GM21447 (cell line): ENCODE results near the gene SNAP29.
"Not testable (repeated sequence)": the region's sequence is repeated elsewhere in the genome, so short reads cannot be mapped to it uniquely, and the experiment has no call there.

Source experiments
- ATAC-seq: cut with Tn5 transposase; IDR thresholded peaks from one replicate; pipeline ENCODE4 v1.9.1; 2021; ENCODE audit not compliant: unreplicated experiment

The SNAP29 gene

DNA sequence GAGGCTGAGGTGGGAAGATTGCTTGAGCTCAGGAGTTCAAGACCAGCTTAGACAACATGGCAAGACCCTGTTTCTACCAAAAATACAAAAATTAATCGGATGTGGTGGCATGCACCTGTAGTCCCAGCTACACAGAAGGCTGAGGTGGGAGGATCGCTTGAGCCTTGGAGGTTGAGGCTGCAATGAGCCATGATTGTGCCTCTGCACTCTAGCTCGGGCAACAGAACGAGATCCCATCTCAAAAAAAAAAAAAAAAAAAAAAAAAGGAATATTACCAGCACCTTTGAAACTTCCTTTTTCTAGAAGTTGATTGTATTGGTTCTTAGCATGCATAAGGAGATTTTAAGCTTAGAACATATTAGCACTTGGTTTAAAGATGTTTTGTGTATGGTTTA is 69.8 kb downstream of the SNAP29 start:
- ATAC-seq, result no peak

DNA sequence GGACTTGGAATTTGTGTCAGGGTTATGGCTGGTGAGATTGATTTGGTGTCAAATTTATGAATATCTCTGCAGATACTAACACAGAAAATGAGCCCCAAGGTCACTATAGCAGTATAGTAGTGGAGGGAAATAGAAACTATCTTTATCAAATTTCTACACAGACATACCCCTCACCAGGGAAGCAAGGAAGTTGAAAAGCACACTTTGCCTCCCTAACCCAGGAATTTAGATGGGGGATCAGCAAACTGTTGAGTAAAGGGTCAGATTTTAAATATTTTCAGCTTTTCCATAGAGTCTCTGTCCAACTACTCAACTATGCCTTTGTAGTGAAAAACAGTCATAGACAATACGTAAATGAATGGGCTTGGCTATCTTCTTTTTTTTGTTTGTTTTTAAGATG is 71.2 kb downstream of the SNAP29 start:
- ATAC-seq, result no peak

DNA sequence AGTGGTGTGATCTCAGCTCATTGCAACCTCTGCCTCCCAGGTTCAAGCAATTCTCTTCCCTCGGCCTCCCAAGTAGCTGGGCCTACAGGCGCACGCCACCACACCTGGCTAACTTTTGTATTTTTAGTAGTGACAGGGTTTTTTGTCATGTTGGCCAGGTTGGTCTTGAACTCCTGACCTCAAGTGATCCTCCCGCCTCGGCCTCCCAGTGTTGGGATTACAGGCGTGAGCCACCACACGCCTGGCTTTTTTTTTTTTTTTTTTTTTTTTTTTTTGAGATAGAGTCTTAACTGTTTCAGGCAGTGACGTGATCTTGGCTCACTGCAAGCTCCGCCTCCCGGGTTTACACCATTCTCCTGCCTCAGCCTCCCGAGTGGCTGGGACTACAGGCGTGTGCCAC is 71.6 kb downstream of the SNAP29 start:
- ATAC-seq, result not testable (repeated sequence)

DNA sequence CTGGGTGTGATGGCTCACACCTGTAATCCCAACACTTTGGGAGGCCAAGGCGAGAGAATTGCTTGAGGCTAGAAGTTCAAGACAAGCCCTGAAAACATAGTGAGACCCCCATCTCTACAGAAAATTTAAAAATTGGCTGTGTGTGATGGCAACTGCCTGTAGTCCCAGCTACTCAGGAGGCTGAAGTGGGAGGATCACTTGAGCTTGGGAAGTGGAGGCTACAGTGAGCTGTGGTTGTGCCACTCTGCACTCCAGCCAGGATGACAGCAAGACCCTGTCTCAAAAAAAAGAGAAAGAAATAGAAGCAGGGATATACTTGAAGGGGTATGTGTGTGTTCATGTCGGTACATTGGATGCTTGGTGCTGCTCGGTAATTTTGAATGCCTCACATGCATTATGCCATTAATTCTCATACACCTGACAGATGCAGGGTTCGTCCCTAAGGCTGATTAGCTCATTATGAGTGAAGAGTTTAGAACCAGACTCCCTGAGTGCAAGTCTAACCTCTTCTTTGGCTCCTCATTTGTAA is 72.4 kb downstream of the SNAP29 start:
- no peak for ATAC-seq

DNA sequence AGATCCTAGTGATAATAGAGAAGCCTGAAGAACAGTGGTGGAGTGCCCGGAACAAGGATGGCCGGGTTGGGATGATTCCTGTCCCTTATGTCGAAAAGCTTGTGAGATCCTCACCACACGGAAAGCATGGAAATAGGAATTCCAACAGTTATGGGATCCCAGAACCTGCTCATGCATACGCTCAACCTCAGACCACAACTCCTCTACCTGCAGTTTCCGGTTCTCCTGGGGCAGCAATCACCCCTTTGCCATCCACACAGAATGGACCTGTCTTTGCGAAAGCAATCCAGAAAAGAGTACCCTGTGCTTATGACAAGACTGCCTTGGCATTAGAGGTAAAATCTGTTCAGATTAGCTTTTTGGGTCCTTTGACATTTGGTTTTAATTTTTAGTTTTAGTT is 75.1 kb downstream of the SNAP29 start:
- ATAC-seq, result no peak

DNA sequence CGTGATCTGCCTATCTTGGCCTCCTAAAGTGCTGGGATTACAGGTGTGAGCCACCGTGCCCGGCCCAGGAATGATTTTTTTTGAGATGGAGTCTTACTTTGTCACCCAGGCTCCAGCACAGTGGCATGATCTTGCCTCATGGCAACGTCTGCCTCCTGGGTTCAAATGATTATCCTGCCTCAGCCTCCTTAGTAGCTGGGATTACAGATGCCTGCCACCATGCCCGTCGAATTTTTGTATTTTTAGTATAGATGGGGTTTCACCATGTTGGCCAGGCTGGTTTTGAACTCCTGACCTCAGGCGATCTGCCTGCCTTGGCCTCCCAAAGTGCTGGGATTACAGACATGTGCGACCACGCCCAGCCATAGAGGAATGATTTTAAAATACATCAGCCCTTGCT is 76.2 kb downstream of the SNAP29 start:
- not testable (repeated sequence) for ATAC-seq

DNA sequence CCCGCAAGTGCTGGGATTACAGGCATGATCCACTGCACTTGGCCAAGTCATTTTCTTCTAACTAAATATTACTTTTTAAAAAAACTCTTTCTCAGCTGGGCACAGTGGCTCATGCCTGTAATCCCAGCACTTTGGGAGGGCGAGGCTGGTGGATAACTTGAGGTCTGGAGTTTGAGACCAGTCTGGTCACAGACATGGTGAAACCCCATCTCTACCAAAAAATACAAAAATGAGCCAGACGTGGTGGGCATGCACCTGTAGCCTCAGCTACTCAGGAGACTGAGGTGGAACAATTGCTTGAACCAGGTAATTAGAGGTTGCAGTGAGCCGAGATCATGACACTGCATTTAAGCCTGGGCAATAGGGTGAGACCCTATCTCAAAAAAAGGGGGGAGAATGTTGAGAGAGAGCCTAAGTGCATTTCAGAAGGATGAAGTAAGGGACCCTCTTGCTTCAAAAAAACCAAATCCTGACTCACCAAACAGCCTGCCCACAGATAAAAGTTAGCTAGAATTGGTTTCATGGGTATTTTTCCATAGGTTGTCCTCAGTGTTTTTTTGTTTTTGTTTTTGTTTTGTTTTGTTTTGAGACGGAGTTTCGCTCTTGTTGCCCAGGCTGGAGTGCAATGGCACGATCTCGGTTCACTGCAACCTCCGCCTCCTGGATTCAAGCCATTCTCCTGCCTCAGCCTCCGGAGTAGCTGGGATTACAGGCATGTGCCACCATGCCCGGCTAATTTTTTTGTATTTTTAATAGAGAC is 77.2 kb downstream of the SNAP29 start:
- ATAC-seq, result not testable (repeated sequence)

DNA sequence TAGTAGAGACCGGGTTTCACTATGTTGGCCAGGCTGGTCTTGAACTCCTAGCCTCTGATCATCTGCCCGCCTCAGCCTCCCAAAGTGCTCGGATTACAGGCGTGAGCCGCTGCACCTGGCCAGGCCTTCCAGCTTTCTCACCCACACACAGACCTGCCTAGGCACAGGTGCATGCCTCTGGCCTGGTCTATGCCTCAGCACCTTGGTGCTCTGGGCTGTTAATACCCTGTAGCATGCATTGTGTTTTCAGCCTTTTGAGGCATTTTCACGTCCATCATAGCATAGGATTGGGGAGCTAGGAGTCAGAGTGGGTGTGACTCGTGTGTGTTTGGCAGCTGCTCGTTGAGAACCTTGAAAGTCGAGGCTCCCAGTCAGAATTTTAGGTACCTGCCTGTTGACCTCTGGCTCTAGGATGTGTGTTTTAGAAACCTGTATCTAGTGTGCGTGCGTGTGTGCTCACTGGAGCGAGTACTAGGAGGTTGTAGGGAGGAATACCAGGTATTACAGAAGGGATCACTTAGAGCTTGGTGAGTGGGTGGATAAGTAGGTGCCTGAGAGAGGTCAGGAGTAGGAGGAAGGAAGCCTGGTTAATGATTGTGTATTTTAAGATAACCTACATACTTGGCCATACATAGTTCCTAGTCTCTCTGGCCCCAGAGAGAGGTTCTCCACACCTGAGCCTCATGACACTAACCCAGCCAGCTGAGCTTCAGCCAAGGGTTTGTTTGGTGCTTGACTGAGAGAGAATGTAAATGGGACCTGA is 78.4 kb downstream of the SNAP29 start:
- ATAC-seq, result no peak

DNA sequence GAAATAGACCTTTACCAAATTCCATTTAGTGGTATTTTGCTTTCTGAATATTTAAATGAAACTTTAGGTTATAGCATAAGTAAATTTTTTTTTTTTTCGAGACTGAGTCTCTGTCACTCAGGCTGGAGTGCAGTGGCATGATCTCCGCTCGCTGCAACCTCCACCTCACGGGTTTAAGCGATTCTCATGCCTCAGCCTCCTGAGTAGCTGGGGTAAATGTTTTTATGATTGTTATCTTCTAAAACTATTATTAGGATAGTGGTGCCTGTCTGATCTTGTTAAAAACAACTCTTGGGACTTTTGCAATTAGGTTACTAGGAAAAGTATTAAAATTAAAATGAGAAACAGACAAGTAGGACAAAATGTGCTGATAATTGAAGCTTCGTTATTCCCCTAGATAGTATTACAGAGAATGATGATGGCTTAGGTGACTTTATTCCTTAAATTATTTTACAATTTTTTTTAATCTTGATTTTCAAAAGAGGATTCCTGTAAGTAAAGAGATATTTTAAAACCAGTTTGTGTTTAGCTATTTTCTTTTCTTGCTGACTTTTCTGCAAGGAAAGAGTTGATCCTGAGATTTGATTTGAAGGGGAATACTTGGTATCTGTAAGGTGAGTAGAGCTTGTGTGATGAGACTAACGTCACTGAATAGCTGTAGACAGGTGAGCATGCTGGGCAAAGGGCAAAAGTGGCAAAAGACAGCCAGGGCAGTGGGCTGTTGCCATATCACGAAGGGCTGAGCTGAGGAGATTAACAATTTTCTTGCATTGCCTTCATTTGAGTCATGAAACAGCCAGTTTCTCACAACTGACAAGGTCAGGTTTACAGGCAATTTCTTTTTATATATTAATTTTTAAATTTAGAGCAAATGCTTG is 79.2 kb downstream of the SNAP29 start:
- no peak for ATAC-seq

DNA sequence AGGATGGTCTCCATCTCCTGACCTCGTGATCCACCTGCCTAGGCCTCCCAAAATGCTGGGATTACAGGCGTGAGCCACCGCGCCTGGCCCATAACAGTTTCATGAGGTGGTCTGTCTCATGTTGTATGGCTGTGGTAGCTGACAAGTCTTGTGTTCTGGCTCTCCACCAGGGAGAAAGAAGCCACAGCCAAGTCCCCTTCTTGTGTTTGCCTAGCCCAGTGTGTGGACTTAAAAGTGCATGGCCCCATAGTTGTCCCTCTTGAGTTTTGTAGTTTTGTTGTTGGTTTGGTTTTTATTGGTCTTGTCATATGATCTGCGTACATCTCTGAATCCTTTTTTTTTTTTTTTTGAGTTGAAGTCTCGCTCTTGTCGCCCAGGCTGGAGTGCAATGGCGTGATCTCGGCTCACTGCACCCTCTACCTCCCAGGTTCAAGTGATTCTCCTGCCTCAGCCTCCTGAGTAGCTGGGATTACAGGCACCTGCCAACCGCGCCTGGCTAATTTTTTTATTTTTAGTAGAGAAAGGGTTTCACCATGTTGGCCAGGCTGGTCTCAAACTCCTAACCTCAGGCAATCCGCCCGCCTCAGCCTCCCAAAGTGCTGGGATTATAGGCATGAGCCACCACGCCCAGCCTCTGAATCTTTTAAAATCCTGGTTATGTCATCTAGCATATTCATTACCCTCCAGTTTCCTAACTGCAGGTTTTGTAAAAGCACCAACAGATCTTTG is 80.8 kb downstream of the SNAP29 start:
- not testable (repeated sequence) for ATAC-seq

DNA sequence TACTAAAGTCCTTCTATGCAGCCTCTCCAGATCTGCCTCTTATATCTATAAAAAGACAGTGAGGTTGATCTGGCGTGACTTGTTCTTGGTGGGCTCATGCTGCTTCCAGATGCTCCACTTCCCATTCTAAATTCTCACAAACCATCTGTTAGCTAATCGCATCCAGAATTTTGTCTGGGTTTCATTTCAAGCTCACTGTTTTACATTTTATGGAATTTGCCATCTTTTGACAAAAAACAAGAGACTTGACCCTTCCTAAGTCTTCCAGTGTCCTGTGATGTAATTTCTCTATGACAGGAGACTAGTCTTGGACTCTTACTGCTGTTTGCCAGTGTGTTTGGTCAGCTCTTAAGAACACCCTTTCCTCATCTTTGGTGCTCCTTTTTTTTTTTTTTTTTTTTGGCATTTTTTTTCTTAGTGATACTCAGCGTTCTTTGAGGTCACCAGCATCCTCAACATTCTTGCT is 81.4 kb downstream of the SNAP29 start:
- no peak for ATAC-seq
